Gastroesophageal sphincter (tissue), 3 donors: ENCODE results near the gene CNGA3.

Experiments used
- CTCF ChIP-seq, 4 experiments: fragments of 200-600 bp in 2 of 4; fragments of 450-650 bp in 2 of 4; sonication (generic) in 1 of 4; IDR thresholded peaks; one replicate each; pipeline ENCODE4 v1.5.1; 2017 to 2019; ENCODE audit warnings: antibody characterized with exemption in 4 of 4, mild to moderate bottlenecking in 2 of 4, moderate library complexity in 2 of 4
- EP300 ChIP-seq: sonication (generic); formaldehyde crosslinking; IDR thresholded peaks from one replicate; pipeline ENCODE4 v1.6.1; 2017; ENCODE audit warnings: antibody characterized with exemption, mild to moderate bottlenecking
- POLR2A ChIP-seq, 2 donors: fragments of 450-650 bp; IDR thresholded peaks; one replicate each; pipeline ENCODE4 v1.6.1; 2017; ENCODE audit warnings: antibody characterized with exemption in 2 of 2, mild to moderate bottlenecking in 2 of 2, moderate library complexity in 1 of 2

GRCh38 chr2:98441706-98442450 lies 95.6 kb downstream of the CNGA3 start:
- TF ChIP-seq CTCF (IDR thresholded peaks at IDR 0.05) (no peak), POLR2A (IDR thresholded peaks at IDR 0.05) (no peak), EP300 (no peak)
